H1 (cell line): ENCODE data around the gene LRRC4C. TPM values are rescaled to one million over a fixed set of nuclear protein-coding genes. Genes with fewer than 3 reads are reported as not detected.

Experiments
- CTCF ChIA-PET: fragments of 300-600 bp; sonication (Branson Sonifier 250); formaldehyde crosslinking; loops from one replicate; lab custom pipeline; 2021; ENCODE audit not compliant: partially characterized antibody; lab: Charles Lee
- POLR2A ChIA-PET: fragments of 300-600 bp; sonication (Branson Sonifier 250); formaldehyde crosslinking; loops from one replicate; lab custom pipeline; 2021; ENCODE audit warnings: inconsistent platforms; ENCODE audit not compliant: partially characterized antibody; lab: Charles Lee
- DNase-seq, 2 experiments: peaks; one replicate each; pipeline versions ENCODE4 v3.0.0 to v3.0.0-alpha.2; 2010 to 2022; ENCODE audit warnings: low spot score in 2 of 2, low read depth in 1 of 2, mixed read lengths in 1 of 2
- FAIRE-seq: peaks from 2 replicates; lab custom pipeline; 2011; peaks lifted over from hg19 to GRCh38; lab: Jason Lieb, UNC
- H2AFZ ChIP-seq: 2 replicates; pipeline ENCODE4 v1.8.1; 2012; ENCODE audit warnings: low read length, inconsistent platforms
- H2AK5ac ChIP-seq: 2 replicates; pipeline ENCODE4 v1.6.1; 2013; ENCODE audit warnings: low read depth, low read length
- H2BK120ac ChIP-seq: replicated peaks from 2 replicates; pipeline ENCODE3; 2013; ENCODE audit warnings: low read depth, low read length, inconsistent platforms
- H2BK12ac ChIP-seq: 2 replicates; pipeline ENCODE4 v1.6.1; 2013; ENCODE audit warnings: low read depth, low read length
- H2BK15ac ChIP-seq: 2 replicates; pipeline ENCODE4 v1.6.1; 2013; ENCODE audit warnings: low read length
- H2BK20ac ChIP-seq: 2 replicates; pipeline ENCODE4 v1.6.1; 2013; ENCODE audit warnings: low read length
- H2BK5ac ChIP-seq: 2 replicates; pipeline ENCODE4 v1.6.1; 2013; ENCODE audit warnings: low read depth, low read length
- H3K14ac ChIP-seq: 2 replicates; pipeline ENCODE4 v1.6.1; 2013; ENCODE audit warnings: inconsistent platforms; ENCODE audit not compliant: insufficient read length
- H3K18ac ChIP-seq: 2 replicates; pipeline ENCODE4 v1.6.1; 2013; ENCODE audit warnings: low read length; ENCODE audit errors: extremely low read depth
- H3K23ac ChIP-seq: 2 replicates; pipeline ENCODE4 v1.6.1; 2013; ENCODE audit warnings: inconsistent platforms; ENCODE audit not compliant: insufficient read length
- H3K23me2 ChIP-seq: 2 replicates; pipeline ENCODE4 v1.6.1; 2013; ENCODE audit warnings: low read depth, low read length
- H3K27ac ChIP-seq: 2 replicates; pipeline ENCODE4 v1.6.1; 2011; ENCODE audit warnings: low read depth, low read length, inconsistent platforms
- H3K27me3 ChIP-seq, 4 experiments: replicated peaks in 1 of 4; 1 replicate in 1 of 4; 2 replicates in 3 of 4; pipeline versions ENCODE4 v1.6.1 to v1.8.1; 2011 to 2013; ENCODE audit warnings: low read length in 3 of 4, mild to moderate bottlenecking in 3 of 4, inconsistent platforms in 2 of 4, mixed read lengths in 2 of 4, moderate library complexity in 1 of 4; ENCODE audit not compliant: control insufficient read depth in 3 of 4, insufficient read depth in 3 of 4; ENCODE audit errors: extremely low read depth in 1 of 4
- H3K36me3 ChIP-seq, 4 experiments: 2 replicates each; pipeline versions ENCODE4 v1.6.1 to v1.8.1; 2011 to 2013; ENCODE audit warnings: mild to moderate bottlenecking in 4 of 4, low read length in 3 of 4, moderate library complexity in 2 of 4, control low read depth in 1 of 4, inconsistent platforms in 1 of 4; ENCODE audit not compliant: insufficient read depth in 4 of 4, control insufficient read depth in 2 of 4
- H3K4ac ChIP-seq: replicated peaks from 2 replicates; pipeline ENCODE3; 2013; ENCODE audit warnings: low read length, low read depth, mixed read lengths, inconsistent platforms; ENCODE audit not compliant: insufficient read length
- H3K4me1 ChIP-seq, 4 experiments: replicated peaks in 1 of 4; 1 replicate in 1 of 4; 2 replicates in 3 of 4; pipeline versions ENCODE4 v1.6.1 to v1.8.1; 2011 to 2013; ENCODE audit warnings: low read length in 3 of 4, inconsistent platforms in 2 of 4, mixed read lengths in 1 of 4; ENCODE audit not compliant: insufficient read depth in 4 of 4, control insufficient read depth in 3 of 4
- H3K4me2 ChIP-seq, 2 experiments: 2 replicates each; pipeline versions ENCODE4 v1.6.1 to v1.8.1; 2011 to 2013; ENCODE audit warnings: low read depth in 2 of 2, low read length in 2 of 2, control low read depth in 1 of 2, inconsistent platforms in 1 of 2, mild to moderate bottlenecking in 1 of 2; ENCODE audit not compliant: insufficient read depth in 1 of 2
- H3K4me3 ChIP-seq, 4 experiments: fragments of 200-600, 300-600 bp in 1 of 4; sonication (generic), shearing (Covaris generic), sonication (Bioruptor Twin) in 1 of 4; 2 replicates each; pipeline versions ENCODE4 v1.5.1 to v1.8.1; 2011 to 2016; ENCODE audit warnings: low read length in 4 of 4, low read depth in 3 of 4, control low read depth in 2 of 4, inconsistent platforms in 2 of 4, mild to moderate bottlenecking in 2 of 4, mixed read lengths in 1 of 4, moderate library complexity in 1 of 4; ENCODE audit not compliant: insufficient read depth in 2 of 4; ENCODE audit errors: extremely low read depth in 1 of 4
- H3K56ac ChIP-seq: replicated peaks from 2 replicates; pipeline ENCODE3; 2013; ENCODE audit warnings: low read depth, mild to moderate bottlenecking, mixed read lengths, low read length, inconsistent platforms; ENCODE audit not compliant: insufficient read length
- H3K79me1 ChIP-seq: 2 replicates; pipeline ENCODE4 v1.6.1; 2013; ENCODE audit warnings: low read depth, low read length, control low read depth
- H3K79me2 ChIP-seq, 2 experiments: 2 replicates each; pipeline versions ENCODE4 v1.6.1 to v1.8.1; 2012 to 2013; ENCODE audit warnings: low read length in 2 of 2, mild to moderate bottlenecking in 2 of 2, inconsistent platforms in 1 of 2; ENCODE audit not compliant: insufficient read depth in 2 of 2, control insufficient read depth in 1 of 2
- H3K9ac ChIP-seq, 4 experiments: replicated peaks in 1 of 4; 1 replicate in 1 of 4; 2 replicates in 3 of 4; pipeline versions ENCODE4 v1.6.1 to v1.8.1; 2011 to 2013; ENCODE audit warnings: low read depth in 3 of 4, low read length in 3 of 4, control low read depth in 2 of 4, mild to moderate bottlenecking in 2 of 4, moderate library complexity in 2 of 4, inconsistent platforms in 1 of 4; ENCODE audit errors: extremely low read depth in 1 of 4
- H3K9me3 ChIP-seq, 2 experiments: 2 replicates each; pipeline versions ENCODE4 v1.6.1 to v1.8.1; 2012 to 2013; ENCODE audit warnings: mild to moderate bottlenecking in 2 of 2, moderate library complexity in 2 of 2, control low read depth in 1 of 2, inconsistent platforms in 1 of 2, low read depth in 1 of 2, low read length in 1 of 2, mixed read lengths in 1 of 2; ENCODE audit not compliant: insufficient read depth in 2 of 2
- H4K20me1 ChIP-seq, 2 experiments: replicated peaks in 1 of 2; 2 replicates each; pipeline versions ENCODE3 to v1.8.1; 2011 to 2013; ENCODE audit warnings: inconsistent platforms in 2 of 2, low read length in 2 of 2, mild to moderate bottlenecking in 1 of 2; ENCODE audit not compliant: insufficient read depth in 2 of 2, control insufficient read depth in 1 of 2
- H4K5ac ChIP-seq: 2 replicates; pipeline ENCODE4 v1.6.1; 2013; ENCODE audit warnings: low read length, low read depth, mixed read lengths, inconsistent platforms; ENCODE audit not compliant: insufficient read length
- H4K8ac ChIP-seq: 2 replicates; pipeline ENCODE4 v1.8.0; 2013; ENCODE audit warnings: mild to moderate bottlenecking, moderate library complexity, low read length, inconsistent platforms; ENCODE audit not compliant: insufficient read depth; ENCODE audit errors: extremely low read depth
- H4K91ac ChIP-seq: replicated peaks from 2 replicates; pipeline ENCODE3; 2013; ENCODE audit warnings: low read length, mixed read lengths, inconsistent platforms; ENCODE audit not compliant: insufficient read length
- BACH1 ChIP-seq: IDR thresholded peaks from 2 replicates; pipeline ENCODE4 v1.6.1; 2012; ENCODE audit warnings: low read length, improper control_type of control experiment
- EZH2 ChIP-seq: fragments of 200-600 bp; sonication (generic); IDR thresholded peaks from 2 replicates; pipeline ENCODE4 v1.7.1; 2012; ENCODE audit warnings: low read depth, mild to moderate bottlenecking, moderate library complexity, low read length, inconsistent platforms; ENCODE audit not compliant: severe bottlenecking
- FOSL1 ChIP-seq: IDR thresholded peaks from 2 replicates; pipeline ENCODE4 v1.6.1; 2011; ENCODE audit warnings: mild to moderate bottlenecking, low read depth, low read length, moderate library complexity; ENCODE audit not compliant: insufficient read depth
- KDM4A ChIP-seq: IDR thresholded peaks from one replicate; pipeline ENCODE4 v1.7.1; 2012; ENCODE audit warnings: low read depth, mild to moderate bottlenecking, moderate library complexity, low read length, inconsistent platforms; ENCODE audit not compliant: severe bottlenecking
- NRF1 ChIP-seq: IDR thresholded peaks from 2 replicates; pipeline ENCODE4 v1.6.1; 2011; ENCODE audit warnings: mild to moderate bottlenecking, low read depth, low read length, improper control_type of control experiment
- WGBS, 2 experiments: shearing (Covaris generic) in 1 of 2; methylation state at CpG; one replicate each; pipeline versions ENCODE4 v1.1.6 to v1.1.7; 2013 to 2015; ENCODE audit warnings: low lambda C conversion rate in 2 of 2, mixed read lengths in 2 of 2, inconsistent platforms in 1 of 2, low coverage in 1 of 2, missing lambda C conversion rate in 1 of 2; ENCODE audit not compliant: insufficient replicate concordance in 2 of 2, insufficient coverage in 1 of 2, insufficient read length in 1 of 2; ENCODE audit errors: extremely low coverage in 1 of 2, missing lambda C conversion rate in 1 of 2; 5-methylcytosine and 5-hydroxymethylcytosine counted together
- polyA plus RNA-seq, 7 experiments: library from polyadenylated mRNA; depleted of rRNA in 3 of 7; stranded (reverse) in 5 of 7; unstranded in 2 of 7; fragments of >200 nt in 5 of 7; fragments of 200-250 nt in 2 of 7; gene quantifications; 1 replicate in 5 of 7; 2 replicates in 1 of 7; 4 replicates in 1 of 7; pipeline versions ENCODE4 v1.2.1 to v1.2.3, GENCODE V29; 2011 to 2013; ENCODE audit warnings: missing spikeins in 2 of 7, mixed read lengths in 2 of 7
- total RNA-seq: library from RNA; stranded (reverse); fragmentation: NEBNext Ultra II Directional; extraction: Animal tissue kit (Norgen Biotek cat#: 25700); gene quantifications from 2 replicates; pipeline ENCODE4 v1.2.1, GENCODE V29; 2021

The LRRC4C gene
- total and polyA plus RNA-seq, 2 of the 8 experiments (the other 6 are each of a cell fraction or from before 2014, with no cell fraction given): 0.23 to 2.2 TPM

- DNase-seq: no peak
- H2BK5ac ChIP-seq: no peak overlapping the region
- FAIRE-seq: no peak
These were observed 237.2 kb downstream of the LRRC4C start for GRCh38 chr11:41222236-41222635.

More at GRCh38 chr11:41222236-41222635, 237.2 kb downstream of the LRRC4C start:
- Histone ChIP-seq H4K91ac (no peak overlapping the region), H2AK5ac (no peak overlapping the region), H4K5ac (no peak overlapping the region), H4K8ac (no peak overlapping the region), H3K79me1 (no peaks in the 10 kb centered on the region), H3K56ac (no peak overlapping the region), H2BK120ac (no peak overlapping the region), H3K36me3 (no peaks in the 10 kb centered on the region), H3K27me3 (no peaks in the 10 kb centered on the region), H3K4me1 (no peaks in the 10 kb centered on the region), H3K14ac (no peak overlapping the region), H2BK12ac (no peak overlapping the region), H2AFZ (no peak overlapping the region)
- CTCF ChIA-PET: interaction anchor here (0.6 to 2.1 kb wide), 4 partner anchors 15 to 502 kb away, joined by 3 to 10 read pairs (median 4); no protein-coding TSS in a partner anchor
- WGBS, 2 experiments: 90% methylated on average over 2 of the region's 2 CpGs; no CpG with 5 or more reads in 1 of the 2 experiments
- TF ChIP-seq EZH2: no peak
- no peak for TF ChIP-seq FOSL1
- no peak for TF ChIP-seq KDM4A
- no peak for TF ChIP-seq BACH1
- no peak for TF ChIP-seq NRF1
- TF ChIP-seq, all 59 proteins: peak for 0
- no peak overlapping the region for H2BK20ac ChIP-seq
- H3K27ac ChIP-seq: no peak overlapping the region
- H3K9me3 ChIP-seq: no peaks in the 10 kb centered on the region
- POLR2A ChIA-PET: no interaction called here
- no peaks in the 10 kb centered on the region for H4K20me1 ChIP-seq
- no peaks in the 10 kb centered on the region for H3K79me2 ChIP-seq
- H3K9ac ChIP-seq: no peak overlapping the region
- H3K23me2 ChIP-seq: no peaks in the 10 kb centered on the region; the same call in 1 of the 2 replicates
- no peak overlapping the region for H3K4me3 ChIP-seq
- no peak overlapping the region for H3K18ac ChIP-seq
- H3K4me2 ChIP-seq: no peak overlapping the region
- H3K4ac ChIP-seq: no peak overlapping the region
- H2BK15ac ChIP-seq: no peak overlapping the region
- H3K23ac ChIP-seq: no peak overlapping the region
